ENCODE data around the gene ZSCAN26. TPM values are rescaled to one million over a fixed set of nuclear protein-coding genes. Genes with fewer than 3 reads are reported as not detected.

ZSCAN26 gene
- total and polyA plus RNA-seq, 2 of the 4 experiments (the other 2 are of a cell fraction), result 13.1 to 42.1 TPM

DNA sequence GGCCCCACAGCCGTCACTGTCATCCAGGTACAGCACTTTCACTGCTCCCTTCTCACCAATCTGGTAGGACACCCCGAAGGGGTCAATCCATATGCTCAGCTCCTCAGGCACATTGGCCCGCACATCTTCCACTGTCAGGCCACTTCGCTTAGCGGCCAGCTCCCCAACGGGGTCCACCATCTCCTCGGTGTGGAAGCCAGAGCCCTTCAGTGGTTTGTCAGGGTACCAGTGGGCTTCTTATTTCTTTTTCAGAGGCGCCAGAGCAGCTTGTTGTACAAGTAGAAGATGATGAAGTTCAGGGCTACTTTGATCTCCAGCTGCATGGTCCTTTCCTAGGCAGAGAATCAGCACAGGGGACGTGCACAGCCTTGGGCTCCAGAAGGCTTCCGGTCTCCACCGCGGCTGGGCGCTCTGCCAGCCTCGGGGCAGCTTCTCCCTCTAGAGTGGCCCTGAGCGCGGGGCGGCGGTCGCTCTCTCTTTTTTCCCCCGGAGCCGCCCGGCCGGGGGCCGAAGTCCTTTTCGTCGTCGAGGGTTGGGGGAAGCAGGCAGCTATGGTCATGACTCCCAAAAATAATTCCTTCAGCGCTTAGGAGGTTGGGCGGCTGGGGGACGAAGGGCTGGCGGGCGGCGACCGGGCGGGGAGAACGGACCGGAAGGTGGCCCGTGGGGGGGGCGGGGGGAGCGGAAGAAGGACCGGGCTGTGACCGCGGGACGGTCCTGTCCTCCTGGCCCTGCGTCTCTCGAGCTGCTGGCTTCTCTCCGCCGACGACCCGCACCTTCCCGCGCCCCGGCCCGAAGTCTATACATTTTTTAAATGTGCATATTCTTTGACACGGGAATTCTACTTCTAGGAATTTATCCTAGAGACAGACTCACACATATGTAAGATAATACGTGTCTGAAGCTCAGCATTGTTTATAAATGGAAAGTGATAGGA is 48.4 kb upstream of the ZSCAN26 start:
- no peak overlapping the region for H2BK20ac ChIP-seq (ENCODE audit: low read depth, low read length)
- H4K91ac ChIP-seq (ENCODE audit: insufficient read depth, low read depth, low read length), result peak overlapping the region; percentile 86
- H3K4me1 ChIP-seq (ENCODE audit: control insufficient read depth, insufficient read depth, low read length), result peaks cover 4% of the 10 kb centered on the region
- H3K36me3 ChIP-seq (ENCODE audit: control insufficient read depth, insufficient read depth, low read length), result no peaks in the 10 kb centered on the region
- DNase-seq, result peak; percentile 61
- H3K4me2 ChIP-seq (ENCODE audit: low read depth, low read length), result peak overlapping the region; percentile 79
- peak; percentile 95 for ATAC-seq (ENCODE audit: low read depth)
- ChIA-PET CTCF (no interaction called here), POLR2A (ENCODE audit: unreplicated experiment) (interaction anchor here (0.6 to 0.7 kb wide), 3 partner anchors 8 to 48 kb away, joined by 3 to 6 read pairs (median 3); partner anchors contain the start of gene ZSCAN26)
- peak overlapping the region; percentile 91 to 94 for H4K8ac ChIP-seq (ENCODE audit: low read depth in 2 of 2, low read length in 2 of 2)
- H2AK9ac ChIP-seq (replicated peaks; ENCODE audit: low read depth, low read length, poor library complexity), result peak overlapping the region; percentile 74
- H3K27ac ChIP-seq (ENCODE audit: insufficient read depth, low read length), result peak overlapping the region; percentile 73
- H2AK5ac ChIP-seq (ENCODE audit: low read depth, low read length), result peak overlapping the region; percentile 66
- H3K18ac ChIP-seq (ENCODE audit: low read depth, low read length), result peak overlapping the region; percentile 39
- no peaks in the 10 kb centered on the region for H4K20me1 ChIP-seq (ENCODE audit: insufficient read depth, low read length)
- H3K4ac ChIP-seq (ENCODE audit: low read depth, low read length), result peak overlapping the region; percentile 77
- peak overlapping the region; percentile 62; the same call in 1 of the 3 replicates for H2BK15ac ChIP-seq (ENCODE audit: low read depth, low read length)
- H3K4me3 ChIP-seq (ENCODE audit: insufficient read depth, low read depth, low read length), result peak overlapping the region; percentile 61
- H3K9ac ChIP-seq (ENCODE audit: low read depth, low read length), result peak overlapping the region; percentile 85
- no peaks in the 10 kb centered on the region; the same call in 1 of the 2 replicates for H3K27me3 ChIP-seq (ENCODE audit: control insufficient read depth, insufficient read depth, low read length)
- no peaks in the 10 kb centered on the region for H3K9me3 ChIP-seq (ENCODE audit: control insufficient read depth, insufficient read depth, low read length)
- peak overlapping the region; percentile 90 for H2AFZ ChIP-seq (replicated peaks; ENCODE audit: low read length, poor library complexity)
- BruUV-seq (replicated peaks), result no TSS peak
- H3K79me1 ChIP-seq (ENCODE audit: low read depth in 1 of 2, low read length in 2 of 2), result peaks cover 10 to 12% of the 10 kb centered on the region in 2 experiments; a peak in 3 of 4 replicates
- in situ Hi-C loops (cut with MboI; ENCODE audit: low sequenced_read_pairs), result loop anchor here (10.0 kb wide), 1 partner anchor 74 kb away; the partner anchor contains the start of gene ZKSCAN8
- H3K23ac ChIP-seq (ENCODE audit: low read depth, low read length), result peak overlapping the region; percentile 45; the same call in 1 of the 2 replicates
- TF ChIP-seq MAFK (IDR thresholded peaks at IDR 0.05; ENCODE audit: low read depth, low read length), result no peak
- TF ChIP-seq BHLHE40 (IDR thresholded peaks at IDR 0.05; ENCODE audit: low read depth, low read length), result no peak
- TF ChIP-seq, protein P1, sequence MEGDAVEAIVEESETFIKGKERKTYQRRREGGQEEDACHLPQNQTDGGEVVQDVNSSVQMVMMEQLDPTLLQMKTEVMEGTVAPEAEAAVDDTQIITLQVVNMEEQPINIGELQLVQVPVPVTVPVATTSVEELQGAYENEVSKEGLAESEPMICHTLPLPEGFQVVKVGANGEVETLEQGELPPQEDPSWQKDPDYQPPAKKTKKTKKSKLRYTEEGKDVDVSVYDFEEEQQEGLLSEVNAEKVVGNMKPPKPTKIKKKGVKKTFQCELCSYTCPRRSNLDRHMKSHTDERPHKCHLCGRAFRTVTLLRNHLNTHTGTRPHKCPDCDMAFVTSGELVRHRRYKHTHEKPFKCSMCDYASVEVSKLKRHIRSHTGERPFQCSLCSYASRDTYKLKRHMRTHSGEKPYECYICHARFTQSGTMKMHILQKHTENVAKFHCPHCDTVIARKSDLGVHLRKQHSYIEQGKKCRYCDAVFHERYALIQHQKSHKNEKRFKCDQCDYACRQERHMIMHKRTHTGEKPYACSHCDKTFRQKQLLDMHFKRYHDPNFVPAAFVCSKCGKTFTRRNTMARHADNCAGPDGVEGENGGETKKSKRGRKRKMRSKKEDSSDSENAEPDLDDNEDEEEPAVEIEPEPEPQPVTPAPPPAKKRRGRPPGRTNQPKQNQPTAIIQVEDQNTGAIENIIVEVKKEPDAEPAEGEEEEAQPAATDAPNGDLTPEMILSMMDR (conservative IDR thresholded peaks at IDR 0.05; ENCODE audit: low read depth, low read length), result no peak
- TF ChIP-seq FOS (IDR thresholded peaks at IDR 0.05; ENCODE audit: low read depth, low read length), result no peak
- no peak for TF ChIP-seq CHD1 (IDR thresholded peaks at IDR 0.05; ENCODE audit: low read depth, low read length)
- TF ChIP-seq MAZ (IDR thresholded peaks at IDR 0.05; ENCODE audit: borderline replicate concordance, low read depth, low read length), result no peak; the same call in 1 of the 2 replicates
- no peak for TF ChIP-seq USF2 (IDR thresholded peaks at IDR 0.05; ENCODE audit: low read depth, low read length)
- TF ChIP-seq RAD21 (IDR thresholded peaks at IDR 0.05; ENCODE audit: low read length), result no peak
- H3K14ac ChIP-seq (replicated peaks; ENCODE audit: low read depth, low read length), result peak overlapping the region; percentile 92
- WGBS, 2 experiments (ENCODE audit: extremely low coverage in 2 of 2, insufficient read length in 1 of 2), result 40% methylated on average over 2 of the region's 56 CpGs; no CpG with 5 or more reads in 1 of the 2 experiments
- peak overlapping the region; percentile 84; the same call in 1 of the 2 replicates for H3K56ac ChIP-seq (ENCODE audit: extremely low read depth, insufficient read depth, low read length)
- H2BK120ac ChIP-seq (ENCODE audit: low read depth, low read length), result peak overlapping the region; percentile 75; the same call in 1 of the 2 replicates
- peak overlapping the region; percentile 69 for H2BK5ac ChIP-seq (ENCODE audit: low read depth, low read length, poor library complexity, severe bottlenecking)
- intact Hi-C loops (cut with micrococcal nuclease), result no loop called here
- dilution Hi-C loops (cut with HindIII; ENCODE audit: low sequenced_read_pairs, unreplicated experiment), result no loop called here
- H4K5ac ChIP-seq (ENCODE audit: low read depth, low read length), result peak overlapping the region; percentile 93
- peaks cover 3% of the 10 kb centered on the region; the same call in 1 of the 2 replicates for H3K9me1 ChIP-seq (ENCODE audit: insufficient read depth, low read length)

Measured in IMR-90 (cell line).